ENCODE results near the gene BPIFA1.

DNA sequence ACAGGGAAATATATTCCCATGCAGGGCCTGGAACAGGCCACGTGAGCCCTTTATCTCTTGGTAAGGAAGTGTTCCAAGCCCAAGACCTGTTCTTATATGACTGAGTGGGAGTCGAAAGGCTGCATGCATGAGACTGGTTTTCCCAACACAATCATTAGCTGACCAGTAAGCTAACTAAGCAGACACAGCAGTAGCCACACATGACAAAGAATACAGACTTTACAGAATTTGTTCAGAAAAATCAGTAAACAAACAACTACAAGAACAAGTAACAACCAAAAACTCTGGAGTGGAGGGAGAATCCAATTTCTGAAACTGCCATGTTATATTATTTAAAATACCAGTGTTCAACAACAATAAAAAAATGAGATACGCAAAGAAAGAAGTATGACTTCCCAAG lies 16.7 kb downstream of the BPIFA1 start:
- TF ChIP-seq, protein P1, sequence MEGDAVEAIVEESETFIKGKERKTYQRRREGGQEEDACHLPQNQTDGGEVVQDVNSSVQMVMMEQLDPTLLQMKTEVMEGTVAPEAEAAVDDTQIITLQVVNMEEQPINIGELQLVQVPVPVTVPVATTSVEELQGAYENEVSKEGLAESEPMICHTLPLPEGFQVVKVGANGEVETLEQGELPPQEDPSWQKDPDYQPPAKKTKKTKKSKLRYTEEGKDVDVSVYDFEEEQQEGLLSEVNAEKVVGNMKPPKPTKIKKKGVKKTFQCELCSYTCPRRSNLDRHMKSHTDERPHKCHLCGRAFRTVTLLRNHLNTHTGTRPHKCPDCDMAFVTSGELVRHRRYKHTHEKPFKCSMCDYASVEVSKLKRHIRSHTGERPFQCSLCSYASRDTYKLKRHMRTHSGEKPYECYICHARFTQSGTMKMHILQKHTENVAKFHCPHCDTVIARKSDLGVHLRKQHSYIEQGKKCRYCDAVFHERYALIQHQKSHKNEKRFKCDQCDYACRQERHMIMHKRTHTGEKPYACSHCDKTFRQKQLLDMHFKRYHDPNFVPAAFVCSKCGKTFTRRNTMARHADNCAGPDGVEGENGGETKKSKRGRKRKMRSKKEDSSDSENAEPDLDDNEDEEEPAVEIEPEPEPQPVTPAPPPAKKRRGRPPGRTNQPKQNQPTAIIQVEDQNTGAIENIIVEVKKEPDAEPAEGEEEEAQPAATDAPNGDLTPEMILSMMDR (IDR thresholded peaks at IDR 0.05) = no peak
- no peak for TF ChIP-seq POLR2A (IDR thresholded peaks at IDR 0.05)
